Measurements from ENCODE around the gene AFF1. TPM values are rescaled to one million over a fixed set of nuclear protein-coding genes. Genes with fewer than 3 reads are reported as not detected.
A peak's percentile ranks its signal among the peaks of the same experiment; 100 is the strongest.

AFF1 gene
- total RNA-seq, 1 donor from 2014 or later, result 112 TPM

DNA sequence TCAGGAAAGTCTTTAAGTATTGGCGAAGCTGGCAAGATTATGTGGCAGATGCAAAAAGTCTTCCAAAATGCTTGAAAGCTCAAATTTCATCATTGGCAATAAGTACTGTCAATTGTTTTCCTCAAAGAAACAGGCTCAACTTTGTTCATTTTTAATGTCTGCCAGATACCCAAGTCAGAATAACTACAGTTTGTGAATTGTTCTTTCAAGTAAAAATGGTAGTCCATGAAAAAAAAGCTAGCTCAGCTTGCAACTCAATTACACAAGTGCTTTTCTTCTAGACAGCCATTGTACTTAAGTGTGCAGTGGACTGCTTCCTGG lies 70.5 kb downstream of the AFF1 start:
- peaks cover 0 to 12% of the 10 kb centered on the region in 2 donors for H3K4me1 ChIP-seq
- H3K27ac ChIP-seq, result peak overlapping the region; percentile 89 to 99
- TF ChIP-seq, protein P1, sequence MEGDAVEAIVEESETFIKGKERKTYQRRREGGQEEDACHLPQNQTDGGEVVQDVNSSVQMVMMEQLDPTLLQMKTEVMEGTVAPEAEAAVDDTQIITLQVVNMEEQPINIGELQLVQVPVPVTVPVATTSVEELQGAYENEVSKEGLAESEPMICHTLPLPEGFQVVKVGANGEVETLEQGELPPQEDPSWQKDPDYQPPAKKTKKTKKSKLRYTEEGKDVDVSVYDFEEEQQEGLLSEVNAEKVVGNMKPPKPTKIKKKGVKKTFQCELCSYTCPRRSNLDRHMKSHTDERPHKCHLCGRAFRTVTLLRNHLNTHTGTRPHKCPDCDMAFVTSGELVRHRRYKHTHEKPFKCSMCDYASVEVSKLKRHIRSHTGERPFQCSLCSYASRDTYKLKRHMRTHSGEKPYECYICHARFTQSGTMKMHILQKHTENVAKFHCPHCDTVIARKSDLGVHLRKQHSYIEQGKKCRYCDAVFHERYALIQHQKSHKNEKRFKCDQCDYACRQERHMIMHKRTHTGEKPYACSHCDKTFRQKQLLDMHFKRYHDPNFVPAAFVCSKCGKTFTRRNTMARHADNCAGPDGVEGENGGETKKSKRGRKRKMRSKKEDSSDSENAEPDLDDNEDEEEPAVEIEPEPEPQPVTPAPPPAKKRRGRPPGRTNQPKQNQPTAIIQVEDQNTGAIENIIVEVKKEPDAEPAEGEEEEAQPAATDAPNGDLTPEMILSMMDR (IDR thresholded peaks at IDR 0.05), result no peak
- H3K27me3 ChIP-seq, result no peaks in the 10 kb centered on the region
- H3K4me3 ChIP-seq, result peak overlapping the region in 1 of 2 donors; percentile 81
- intact Hi-C loops (cut with DNase I), result loop anchor here (5.0 kb wide), 1 partner anchor 87 kb away; no protein-coding TSS in a partner anchor
- DNase-seq (ENCODE audit: low spot score in 2 of 2), result peak in 1 of 2 donors; percentile 7
- no peaks in the 10 kb centered on the region for H3K36me3 ChIP-seq
- H3K9me3 ChIP-seq, result no peaks in the 10 kb centered on the region

DNA sequence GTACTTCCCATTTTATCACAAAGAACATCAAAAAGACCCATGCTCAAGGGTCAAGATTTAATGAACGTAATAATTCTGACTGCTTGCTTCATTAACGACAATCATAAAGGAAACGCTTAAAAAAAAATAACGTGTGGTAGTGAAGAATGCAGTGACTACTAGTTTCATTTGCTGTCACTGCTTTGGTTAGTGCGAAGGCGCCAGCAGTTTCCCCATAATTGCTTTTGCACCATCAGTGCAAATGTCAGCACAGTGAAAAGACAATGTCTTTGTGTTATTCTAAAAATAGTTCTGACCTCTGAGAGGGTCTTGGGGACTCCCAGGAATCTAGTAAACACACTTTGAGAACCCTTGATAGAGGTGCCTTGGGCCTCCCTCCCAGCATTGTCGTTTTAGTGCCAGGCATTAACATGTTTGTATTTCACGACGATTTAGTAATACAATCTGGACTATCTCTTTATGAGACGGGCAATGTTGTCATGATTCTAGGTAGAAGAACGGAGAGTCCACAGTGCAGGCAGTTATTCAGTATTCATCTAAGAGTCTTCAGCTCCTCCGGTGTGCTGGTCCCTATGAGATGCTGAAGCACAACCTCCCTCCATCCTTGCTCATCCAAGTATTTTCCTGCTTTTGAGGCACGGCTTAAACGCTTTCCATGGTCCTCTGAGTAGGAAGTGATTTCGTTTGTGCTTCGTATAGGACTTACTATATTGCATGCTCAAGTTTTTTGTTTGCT lies 71.0 kb downstream of the AFF1 start:
- Histone ChIP-seq H3K9me3 (no peaks in the 10 kb centered on the region), H3K27ac (peak overlapping the region; percentile 89 to 99), H3K27me3 (no peaks in the 10 kb centered on the region), H3K4me3 (peak overlapping the region; percentile 52 to 81), H3K4me1 (peaks cover 0 to 14% of the 10 kb centered on the region in 2 donors), H3K36me3 (no peaks in the 10 kb centered on the region)
- intact Hi-C loops (cut with DNase I), result loop anchor here (1.0 to 5.0 kb wide), 4 partner anchors 33 to 86 kb away; no protein-coding TSS in a partner anchor
- TF ChIP-seq, protein P1 (IDR thresholded peaks at IDR 0.05), result no peak
- DNase-seq (ENCODE audit: low spot score in 2 of 2), result peak in 1 of 2 donors; percentile 59

GRCh38 chr4:87006426-87006675 lies 71.5 kb downstream of the AFF1 start:
- H3K27me3 ChIP-seq, result no peaks in the 10 kb centered on the region
- TF ChIP-seq, protein P1 (IDR thresholded peaks at IDR 0.05), result peak in 1 of 3 experiments; percentile 39
- H3K4me3 ChIP-seq, result peak overlapping the region; percentile 52 to 81
- peaks cover 0 to 19% of the 10 kb centered on the region in 2 donors for H3K4me1 ChIP-seq
- H3K27ac ChIP-seq, result peak overlapping the region; percentile 89 to 99
- intact Hi-C loops (cut with DNase I), result loop anchor here (1.0 to 5.0 kb wide), 4 partner anchors 32 to 86 kb away; no protein-coding TSS in a partner anchor
- no peaks in the 10 kb centered on the region for H3K36me3 ChIP-seq
- no peaks in the 10 kb centered on the region for H3K9me3 ChIP-seq
- DNase-seq (ENCODE audit: low spot score in 2 of 2), result no peak

DNA sequence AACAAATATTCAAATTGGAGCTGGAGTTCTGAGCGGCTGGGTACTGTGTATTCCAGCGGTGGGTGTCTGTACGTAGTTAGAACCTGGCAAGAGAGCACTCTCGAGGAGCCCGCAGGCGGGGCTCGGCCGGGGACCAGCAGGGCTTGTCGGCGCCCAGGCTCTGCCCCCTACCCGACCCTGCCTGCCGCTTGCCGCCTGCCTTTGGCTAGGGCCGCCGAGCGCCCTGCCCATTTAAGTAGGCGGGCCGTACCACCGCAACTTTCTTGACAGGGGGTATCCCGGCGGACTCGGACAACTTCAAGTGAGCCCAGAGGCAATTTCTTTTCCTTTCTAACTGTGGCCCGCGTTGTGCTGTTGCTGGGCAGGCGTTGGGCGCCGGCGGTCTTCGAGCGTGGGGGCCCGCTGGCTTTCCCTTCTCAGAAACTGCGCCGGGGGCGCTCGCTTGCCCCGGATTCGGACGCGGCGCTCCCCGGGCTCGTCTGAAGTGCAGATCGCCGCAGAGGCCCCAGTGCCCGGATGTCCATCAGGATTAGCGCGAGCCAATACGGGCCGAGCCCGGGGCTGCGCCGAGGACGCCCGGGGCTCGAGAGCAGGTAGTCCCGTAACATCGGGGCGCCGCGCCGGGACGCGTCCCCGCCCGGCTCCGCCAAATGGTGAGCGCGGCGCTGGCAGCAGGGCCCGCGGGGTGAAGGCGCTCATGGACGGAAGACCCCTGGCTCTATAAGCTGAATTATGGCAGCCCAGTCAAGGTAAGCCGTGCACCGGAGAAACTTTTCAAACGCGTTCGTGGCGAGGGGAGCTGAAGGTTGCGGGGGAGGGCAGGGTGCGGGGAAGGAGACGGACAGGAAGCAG lies 72.1 kb downstream of the AFF1 start:
- intact Hi-C loops (cut with DNase I), result loop anchor here (1.0 to 5.0 kb wide), 6 partner anchors 32 to 113 kb away; no protein-coding TSS in a partner anchor

More for the DNA sequence above, 72.1 kb downstream of the AFF1 start:
- H3K4me1 ChIP-seq, result peaks cover 0 to 21% of the 10 kb centered on the region in 2 donors
- H3K36me3 ChIP-seq, result no peaks in the 10 kb centered on the region
- H3K27ac ChIP-seq, result peak overlapping the region; percentile 89 to 99
- peak; percentile 74 to 95 for DNase-seq (ENCODE audit: low spot score in 2 of 2)
- H3K27me3 ChIP-seq, result no peaks in the 10 kb centered on the region
- TF ChIP-seq, protein P1 (IDR thresholded peaks at IDR 0.05), result peak in 2 of 3 experiments; percentile 2 to 33
- peak overlapping the region; percentile 52 to 81 for H3K4me3 ChIP-seq
- H3K9me3 ChIP-seq, result no peaks in the 10 kb centered on the region

Data from ascending aorta (tissue), 2 donors.